Hepatocyte (in vitro differentiated cells): ENCODE measurements around the gene MAPK8.

Experiments used
- CTCF ChIP-seq: fragments of 200-600 bp; sonication (generic); IDR thresholded peaks from 2 replicates; pipeline ENCODE4 v1.5.1; 2016; ENCODE audit warnings: antibody characterized with exemption, mild to moderate bottlenecking; ENCODE audit not compliant: poor library complexity
- EZH2 ChIP-seq: fragments of 200-600 bp; sonication (generic); IDR thresholded peaks from 2 replicates; pipeline ENCODE4 v1.6.1; 2016; ENCODE audit warnings: antibody characterized with exemption, mild to moderate bottlenecking, borderline replicate concordance
- EZH2phosphoT487 ChIP-seq: fragments of 200-600 bp; sonication (generic); IDR thresholded peaks from one replicate; pipeline ENCODE4 v1.6.1; 2018; ENCODE audit warnings: antibody characterized with exemption, mild to moderate bottlenecking, low read depth, moderate library complexity; ENCODE audit not compliant: unreplicated experiment, severe bottlenecking

GRCh38 chr10:48411510-48411909 lies 105.0 kb downstream of the MAPK8 start:
- TF ChIP-seq CTCF (no peak), EZH2 (no peak), EZH2phosphoT487 (no peak)
